ENCODE results near the gene OR2H1. TPM values are rescaled to one million over a fixed set of nuclear protein-coding genes. Genes with fewer than 3 reads are reported as not detected.
"Not testable (repeated sequence)": the region's sequence is repeated elsewhere in the genome, so short reads cannot be mapped to it uniquely, and the experiment has no call there.

OR2H1 gene
- total and polyA plus RNA-seq, 12 donors: not detected

- TF ChIP-seq CTCF (IDR thresholded peaks at IDR 0.05) (no peak), POLR2A (IDR thresholded peaks at IDR 0.05) (no peak)
- Histone ChIP-seq H3K9me3 (replicated peaks in 1 of 3) (no peaks in the 10 kb centered on the region), H3K4me3 (no peak overlapping the region), H3K36me3 (replicated peaks in 1 of 2) (no peaks in the 10 kb centered on the region), H3K27ac (no peak overlapping the region), H3K4me1 (replicated peaks in 1 of 2) (no peaks in the 10 kb centered on the region), H3K27me3 (no peaks in the 10 kb centered on the region)
- DNase-seq: no peak
- intact Hi-C loops (cut with DNase I): no loop called here
- WGBS, 4 donors: 39 to 47% (median 41%) methylated on average over 2 of the region's 2 CpGs
Observed at GRCh38 chr6:29424575-29424974, 32.4 kb upstream of the OR2H1 start.

GRCh38 chr6:29425075-29425474, 31.9 kb upstream of the OR2H1 start:
- H3K36me3 ChIP-seq (replicated peaks in 1 of 2): no peaks in the 10 kb centered on the region
- H3K9me3 ChIP-seq (replicated peaks in 1 of 3): no peaks in the 10 kb centered on the region
- TF ChIP-seq CTCF (IDR thresholded peaks at IDR 0.05) (no peak), POLR2A (IDR thresholded peaks at IDR 0.05) (no peak)
- no peak overlapping the region for H3K4me3 ChIP-seq
- H3K27ac ChIP-seq: no peak overlapping the region
- H3K27me3 ChIP-seq: no peaks in the 10 kb centered on the region
- intact Hi-C loops (cut with DNase I): no loop called here
- 33 to 41% (median 39%) methylated on average over 1 of the region's 1 CpG for WGBS, 4 donors
- DNase-seq: no peak
- no peaks in the 10 kb centered on the region for H3K4me1 ChIP-seq (replicated peaks in 1 of 2)

DNA sequence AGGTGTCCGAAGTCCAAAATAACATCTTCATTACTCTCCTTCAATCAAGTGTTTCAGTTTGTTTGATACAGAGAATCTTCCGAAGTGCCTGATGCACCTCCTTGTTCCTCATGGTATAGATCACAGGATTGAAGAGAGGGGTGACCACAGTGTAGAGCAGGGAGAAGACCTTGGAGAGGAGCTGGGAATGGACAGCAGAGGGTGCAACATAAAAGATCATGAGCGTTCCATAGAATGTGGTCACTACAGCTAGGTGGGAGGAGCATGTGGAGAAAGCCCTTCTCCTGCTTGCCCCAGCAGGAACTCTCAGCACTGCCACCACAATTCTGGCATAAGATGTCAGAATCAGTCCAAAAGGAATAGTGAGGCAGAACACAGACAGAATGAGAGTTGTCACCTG, 30.3 kb upstream of the OR2H1 start:
- Histone ChIP-seq H3K27ac (no peak overlapping the region), H3K4me3 (no peak overlapping the region), H3K9me3 (replicated peaks in 1 of 3) (no peaks in the 10 kb centered on the region), H3K36me3 (replicated peaks in 1 of 2) (no peaks in the 10 kb centered on the region), H3K4me1 (replicated peaks in 1 of 2) (no peaks in the 10 kb centered on the region), H3K27me3 (no peaks in the 10 kb centered on the region)
- intact Hi-C loops (cut with DNase I): no loop called here
- 77 to 79% (median 79%) methylated on average over 3 of the region's 3 CpGs for WGBS, 4 donors
- DNase-seq: no peak
- no peak for TF ChIP-seq POLR2A (IDR thresholded peaks at IDR 0.05)

- H3K9me3 ChIP-seq (replicated peaks in 1 of 3); intact Hi-C loops (cut with DNase I); H3K27me3 ChIP-seq; H3K4me1 ChIP-seq (replicated peaks in 1 of 2); H3K36me3 ChIP-seq (replicated peaks in 1 of 2); H3K27ac ChIP-seq; H3K4me3 ChIP-seq; DNase-seq: not testable (repeated sequence)
- WGBS, 4 donors: 67 to 79% (median 68%) methylated on average over 18 of the region's 18 CpGs
Observed at GRCh38 chr6:29436730-29437129, 20.2 kb upstream of the OR2H1 start.

DNA sequence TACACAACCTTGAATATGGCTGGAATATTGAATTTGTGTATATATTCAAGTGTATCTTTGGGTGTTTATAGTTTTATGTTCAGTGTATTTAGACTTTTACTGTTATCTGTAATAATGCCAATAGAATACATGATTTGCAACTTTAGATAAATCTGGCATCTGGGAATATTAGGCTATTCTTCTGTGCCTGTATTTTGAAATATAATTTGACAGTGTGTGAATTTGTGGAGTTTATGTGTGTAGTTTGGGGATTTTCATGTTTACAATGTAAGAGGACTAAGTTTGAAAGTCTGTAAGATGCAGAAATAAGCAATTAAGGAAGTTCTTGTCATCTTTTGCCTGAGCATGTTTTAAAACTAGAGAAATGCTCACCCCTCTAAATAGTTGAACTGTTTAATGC, 17.9 kb upstream of the OR2H1 start, which contains the start of gene OR10C1:
OR10C1 (plus strand) TSS at position 301 of the 400 bp plus-strand sequence. CDS start 710 bp downstream, outside the sequence.
- no peak for DNase-seq
- intact Hi-C loops (cut with DNase I): no loop called here
- Histone ChIP-seq H3K4me1 (replicated peaks in 1 of 2) (no peaks in the 10 kb centered on the region), H3K9me3 (replicated peaks in 1 of 3) (no peaks in the 10 kb centered on the region), H3K4me3 (no peak within 1 kb of the TSS), H3K36me3 (replicated peaks in 1 of 2) (no peaks in the 10 kb centered on the region), H3K27me3 (no peaks in the 10 kb centered on the region), H3K27ac (no peak within 1 kb of the TSS)
- TF ChIP-seq CTCF (IDR thresholded peaks at IDR 0.05) (no peak), POLR2A (IDR thresholded peaks at IDR 0.05) (no peak)

Data from adrenal gland (tissue), 12 donors.